Esophagus squamous epithelium (tissue), 4 donors: Measurements from ENCODE around the gene AQP5.

Experiments
- POLR2A ChIP-seq, 4 donors: fragments of 450-650 bp; IDR thresholded peaks; one replicate each; pipeline ENCODE4 v1.6.1; 2017; ENCODE audit warnings: antibody characterized with exemption in 4 of 4, mild to moderate bottlenecking in 4 of 4, moderate library complexity in 3 of 4
- TF ChIP-seq, protein P1 (sequence below), 6 experiments: fragments of 450-650 bp in 4 of 6; fragments of 200-600 bp in 2 of 6; sonication (generic) in 2 of 6; IDR thresholded peaks; one replicate each; pipeline ENCODE4 v1.5.1; 2016 to 2019; ENCODE audit warnings: antibody characterized with exemption in 6 of 6, mild to moderate bottlenecking in 4 of 6, moderate library complexity in 4 of 6

DNA sequence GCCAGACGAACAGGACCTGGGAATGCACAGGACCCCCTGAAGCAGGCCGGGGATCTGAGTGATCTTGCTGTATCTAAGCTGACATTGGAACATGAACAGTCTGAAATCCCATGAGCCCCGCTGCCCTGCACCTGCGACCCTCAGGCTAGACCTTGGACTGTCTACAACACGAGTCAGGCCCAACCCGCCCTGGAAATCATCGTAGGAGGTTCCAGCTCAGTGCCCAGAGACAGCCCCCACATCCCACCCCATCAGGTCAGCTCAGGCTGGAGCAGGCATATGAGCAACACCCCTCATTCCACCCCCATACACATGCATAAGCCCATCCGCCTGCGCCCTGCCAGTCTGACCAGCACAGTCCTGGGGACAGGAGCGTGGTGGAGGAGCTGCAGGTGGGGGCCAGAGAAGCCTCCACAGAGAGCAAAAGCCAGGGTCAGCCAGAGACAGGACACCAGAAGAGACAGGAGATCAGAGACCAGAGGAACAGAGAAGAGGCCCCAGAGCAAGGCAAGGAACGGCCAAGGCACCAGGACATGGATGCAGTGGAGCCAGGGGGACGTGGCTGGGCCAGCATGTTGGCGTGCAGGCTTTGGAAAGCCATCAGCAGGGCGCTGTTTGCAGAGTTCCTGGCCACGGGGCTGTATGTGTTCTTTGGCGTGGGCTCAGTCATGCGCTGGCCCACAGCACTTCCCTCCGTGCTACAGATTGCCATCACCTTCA, 11.1 kb downstream of the AQP5 start, which contains the start of gene AQP6:
- TF ChIP-seq, protein P1, sequence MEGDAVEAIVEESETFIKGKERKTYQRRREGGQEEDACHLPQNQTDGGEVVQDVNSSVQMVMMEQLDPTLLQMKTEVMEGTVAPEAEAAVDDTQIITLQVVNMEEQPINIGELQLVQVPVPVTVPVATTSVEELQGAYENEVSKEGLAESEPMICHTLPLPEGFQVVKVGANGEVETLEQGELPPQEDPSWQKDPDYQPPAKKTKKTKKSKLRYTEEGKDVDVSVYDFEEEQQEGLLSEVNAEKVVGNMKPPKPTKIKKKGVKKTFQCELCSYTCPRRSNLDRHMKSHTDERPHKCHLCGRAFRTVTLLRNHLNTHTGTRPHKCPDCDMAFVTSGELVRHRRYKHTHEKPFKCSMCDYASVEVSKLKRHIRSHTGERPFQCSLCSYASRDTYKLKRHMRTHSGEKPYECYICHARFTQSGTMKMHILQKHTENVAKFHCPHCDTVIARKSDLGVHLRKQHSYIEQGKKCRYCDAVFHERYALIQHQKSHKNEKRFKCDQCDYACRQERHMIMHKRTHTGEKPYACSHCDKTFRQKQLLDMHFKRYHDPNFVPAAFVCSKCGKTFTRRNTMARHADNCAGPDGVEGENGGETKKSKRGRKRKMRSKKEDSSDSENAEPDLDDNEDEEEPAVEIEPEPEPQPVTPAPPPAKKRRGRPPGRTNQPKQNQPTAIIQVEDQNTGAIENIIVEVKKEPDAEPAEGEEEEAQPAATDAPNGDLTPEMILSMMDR (IDR thresholded peaks at IDR 0.05) = no peak
- TF ChIP-seq POLR2A (IDR thresholded peaks at IDR 0.05) = no peak
